Measurements from ENCODE around the gene CLEC4C. TPM values are rescaled to one million over a fixed set of nuclear protein-coding genes. Genes with fewer than 3 reads are reported as not detected.
"Not testable (repeated sequence)": the region's sequence is repeated elsewhere in the genome, so short reads cannot be mapped to it uniquely, and the experiment has no call there.

Gene CLEC4C
- total and polyA plus RNA-seq, 3 donors from 2014 or later, result 1.9 to 2.1 (median 2.0) TPM

DNA sequence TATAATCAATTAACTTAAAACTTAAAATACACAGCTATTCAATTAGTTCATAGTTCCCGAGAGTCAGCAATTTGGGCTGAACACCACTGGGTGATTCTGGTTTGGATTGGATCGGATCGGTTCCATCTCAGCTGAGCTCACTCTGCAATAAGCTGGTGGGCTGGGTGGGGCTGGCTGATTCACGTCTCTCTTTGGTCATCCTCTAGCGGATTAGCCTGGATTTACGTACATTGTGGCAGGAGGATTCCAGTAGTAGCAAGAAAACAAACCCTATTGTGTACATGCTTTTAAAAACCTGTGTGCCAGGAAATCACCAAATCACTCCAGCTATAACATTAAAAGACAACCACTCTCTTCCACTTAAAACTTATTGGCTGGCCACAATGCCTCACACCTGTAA is 3.2 kb upstream of the CLEC4C start:
- H3K27me3 ChIP-seq, result no peaks in the 10 kb centered on the region
- no peaks in the 10 kb centered on the region for H3K36me3 ChIP-seq (ENCODE audit: low read depth, missing control alignments)
- no peaks in the 10 kb centered on the region for H3K4me1 ChIP-seq
- intact Hi-C loops (cut with DNase I; ENCODE audit: low total_unique reads), result no loop called here
- DNase-seq, result no peak
- no peak for TF ChIP-seq POLR2A (IDR thresholded peaks at IDR 0.05)
- TF ChIP-seq, protein P1, sequence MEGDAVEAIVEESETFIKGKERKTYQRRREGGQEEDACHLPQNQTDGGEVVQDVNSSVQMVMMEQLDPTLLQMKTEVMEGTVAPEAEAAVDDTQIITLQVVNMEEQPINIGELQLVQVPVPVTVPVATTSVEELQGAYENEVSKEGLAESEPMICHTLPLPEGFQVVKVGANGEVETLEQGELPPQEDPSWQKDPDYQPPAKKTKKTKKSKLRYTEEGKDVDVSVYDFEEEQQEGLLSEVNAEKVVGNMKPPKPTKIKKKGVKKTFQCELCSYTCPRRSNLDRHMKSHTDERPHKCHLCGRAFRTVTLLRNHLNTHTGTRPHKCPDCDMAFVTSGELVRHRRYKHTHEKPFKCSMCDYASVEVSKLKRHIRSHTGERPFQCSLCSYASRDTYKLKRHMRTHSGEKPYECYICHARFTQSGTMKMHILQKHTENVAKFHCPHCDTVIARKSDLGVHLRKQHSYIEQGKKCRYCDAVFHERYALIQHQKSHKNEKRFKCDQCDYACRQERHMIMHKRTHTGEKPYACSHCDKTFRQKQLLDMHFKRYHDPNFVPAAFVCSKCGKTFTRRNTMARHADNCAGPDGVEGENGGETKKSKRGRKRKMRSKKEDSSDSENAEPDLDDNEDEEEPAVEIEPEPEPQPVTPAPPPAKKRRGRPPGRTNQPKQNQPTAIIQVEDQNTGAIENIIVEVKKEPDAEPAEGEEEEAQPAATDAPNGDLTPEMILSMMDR (IDR thresholded peaks at IDR 0.05), result no peak
- H3K27ac ChIP-seq, result no peak overlapping the region
- 83 to 88% methylated on average over 6 of the region's 6 CpGs for WGBS, 2 donors
- H3K4me3 ChIP-seq, result no peak overlapping the region
- H3K9me3 ChIP-seq, result no peaks in the 10 kb centered on the region

DNA sequence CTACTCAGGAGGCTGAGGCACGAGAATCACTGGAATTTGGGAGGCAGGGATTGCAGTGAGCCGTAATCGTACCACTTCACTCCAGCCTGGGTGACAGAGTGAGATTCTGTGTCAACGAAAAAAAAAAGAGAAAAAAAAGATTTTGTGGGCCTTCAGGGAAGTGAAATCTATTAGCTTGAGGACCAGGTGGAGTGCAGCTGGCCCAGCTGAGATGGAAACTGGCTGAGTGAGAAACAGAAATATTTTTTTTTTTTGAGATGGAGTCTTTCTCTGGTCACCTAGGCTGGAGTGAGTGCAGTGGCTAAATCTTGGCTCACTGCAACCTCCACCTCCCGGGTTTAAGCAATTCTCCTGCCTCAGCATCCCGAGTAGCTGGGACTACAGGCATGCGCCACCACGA is 2.3 kb upstream of the CLEC4C start:
- Histone ChIP-seq H3K27me3 (no peaks in the 10 kb centered on the region), H3K4me3 (no peak overlapping the region), H3K27ac (no peak overlapping the region), H3K36me3 (ENCODE audit: low read depth, missing control alignments) (no peaks in the 10 kb centered on the region), H3K4me1 (no peaks in the 10 kb centered on the region), H3K9me3 (no peaks in the 10 kb centered on the region)
- TF ChIP-seq, protein P1 (IDR thresholded peaks at IDR 0.05), result no peak
- TF ChIP-seq POLR2A (IDR thresholded peaks at IDR 0.05), result no peak
- WGBS, 2 donors, result 84 to 87% methylated on average over 8 of the region's 8 CpGs
- intact Hi-C loops (cut with DNase I; ENCODE audit: low total_unique reads), result no loop called here
- no peak for DNase-seq

DNA sequence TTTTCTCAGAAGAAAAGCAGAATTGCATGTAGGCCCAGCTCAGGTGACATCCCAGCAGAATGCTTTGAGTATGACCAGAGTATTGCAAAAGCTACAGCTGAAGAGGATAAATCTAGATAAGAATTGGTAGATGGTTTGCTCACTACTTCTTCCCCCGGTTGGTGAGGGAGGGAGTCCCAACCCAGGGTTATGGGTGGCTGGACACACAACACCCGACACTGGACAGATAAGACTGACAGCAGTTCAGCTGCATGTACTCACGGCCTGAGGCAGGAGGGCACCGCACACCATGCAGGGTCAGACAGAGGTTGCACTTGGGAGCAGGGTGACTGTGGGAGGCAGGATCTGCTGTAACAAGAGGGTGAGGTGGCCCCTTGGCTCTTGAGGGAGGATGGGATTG is 1.7 kb upstream of the CLEC4C start:
- Histone ChIP-seq H3K4me3 (no peak overlapping the region), H3K9me3 (no peaks in the 10 kb centered on the region), H3K27ac (no peak overlapping the region), H3K27me3 (no peaks in the 10 kb centered on the region), H3K36me3 (ENCODE audit: low read depth, missing control alignments) (no peaks in the 10 kb centered on the region), H3K4me1 (no peaks in the 10 kb centered on the region)
- TF ChIP-seq, protein P1 (IDR thresholded peaks at IDR 0.05), result no peak
- no peak for TF ChIP-seq POLR2A (IDR thresholded peaks at IDR 0.05)
- intact Hi-C loops (cut with DNase I; ENCODE audit: low total_unique reads), result no loop called here
- no peak for DNase-seq
- 18 to 47% methylated on average over 4 of the region's 4 CpGs for WGBS, 2 donors

DNA sequence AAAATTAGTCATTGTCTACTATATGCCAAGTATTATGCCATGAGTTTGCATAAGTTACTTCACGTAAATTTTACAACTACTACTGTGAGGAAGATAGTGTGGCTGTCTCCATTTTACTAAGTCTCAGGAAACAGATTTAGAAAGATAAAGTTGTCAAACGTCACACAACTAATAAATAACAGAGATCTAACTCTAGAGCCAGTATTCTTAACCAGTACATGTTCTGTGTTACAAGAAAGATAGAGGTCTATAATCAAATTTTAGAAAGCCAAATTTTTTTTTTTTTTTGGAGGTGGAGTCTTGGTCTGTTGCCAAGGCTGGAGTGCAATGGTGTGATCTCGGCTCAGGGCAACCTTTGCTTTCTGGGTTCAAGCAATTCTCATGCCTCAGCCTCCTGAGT is 14.2 kb downstream of the CLEC4C start:
- Histone ChIP-seq H3K27me3 (no peaks in the 10 kb centered on the region), H3K4me1 (no peaks in the 10 kb centered on the region), H3K9me3 (no peaks in the 10 kb centered on the region), H3K4me3 (no peak overlapping the region), H3K27ac (no peak overlapping the region), H3K36me3 (ENCODE audit: low read depth, missing control alignments) (no peaks in the 10 kb centered on the region)
- DNase-seq, result no peak
- no peak for TF ChIP-seq POLR2A (IDR thresholded peaks at IDR 0.05)
- TF ChIP-seq, protein P1 (IDR thresholded peaks at IDR 0.05), result no peak
- 56 to 58% methylated on average over 3 of the region's 3 CpGs for WGBS, 2 donors
- intact Hi-C loops (cut with DNase I; ENCODE audit: low total_unique reads), result no loop called here

DNA sequence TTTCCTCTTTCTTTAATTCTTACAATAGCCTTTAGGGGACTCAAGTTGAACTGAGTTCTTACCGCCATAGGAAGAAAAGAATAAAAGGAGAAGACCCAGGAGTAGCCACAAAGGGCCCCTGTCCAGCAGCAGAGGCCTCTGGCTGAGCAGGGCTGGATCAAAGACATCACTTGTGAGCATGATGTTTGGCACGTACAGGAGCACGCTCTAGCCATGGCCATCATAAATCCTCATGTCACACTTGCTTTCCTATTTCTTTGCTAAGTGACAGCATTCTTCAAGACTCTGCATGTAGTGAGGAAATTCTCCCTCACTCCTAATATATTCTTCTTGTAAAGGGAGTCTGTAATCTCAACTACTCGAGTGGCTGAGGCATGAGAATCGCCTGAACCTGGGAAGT is 15.7 kb downstream of the CLEC4C start:
- no peaks in the 10 kb centered on the region for H3K9me3 ChIP-seq
- TF ChIP-seq POLR2A (IDR thresholded peaks at IDR 0.05), result no peak
- TF ChIP-seq, protein P1 (IDR thresholded peaks at IDR 0.05), result no peak
- H3K4me3 ChIP-seq, result no peak overlapping the region
- 32 to 53% methylated on average over 5 of the region's 5 CpGs for WGBS, 2 donors
- H3K27me3 ChIP-seq, result no peaks in the 10 kb centered on the region
- H3K27ac ChIP-seq, result no peak overlapping the region
- no peaks in the 10 kb centered on the region for H3K36me3 ChIP-seq (ENCODE audit: low read depth, missing control alignments)
- no peak for DNase-seq
- intact Hi-C loops (cut with DNase I; ENCODE audit: low total_unique reads), result no loop called here
- no peaks in the 10 kb centered on the region for H3K4me1 ChIP-seq

DNA sequence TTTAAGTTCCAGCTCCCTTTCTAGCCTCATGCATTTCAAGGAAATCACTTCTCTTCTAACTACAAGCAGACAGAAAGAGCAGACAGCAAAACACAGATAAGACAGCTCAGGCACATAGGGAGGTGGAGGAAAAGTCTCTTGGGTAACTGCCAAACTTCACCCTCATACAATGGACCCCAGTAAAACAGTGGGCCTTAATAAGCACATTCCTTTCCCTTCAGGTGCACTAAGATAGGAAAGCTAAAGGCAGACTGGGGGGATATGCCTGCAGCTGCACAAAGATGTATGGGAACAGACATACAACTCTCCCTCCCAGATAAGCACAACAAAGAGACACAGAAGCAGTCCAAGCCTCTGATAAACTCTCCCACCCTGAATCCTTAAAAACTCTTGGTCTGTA is 16.2 kb downstream of the CLEC4C start:
- H3K4me1 ChIP-seq; H3K27me3 ChIP-seq; H3K36me3 ChIP-seq (ENCODE audit: low read depth, missing control alignments); H3K9me3 ChIP-seq; DNase-seq; H3K4me3 ChIP-seq; H3K27ac ChIP-seq; intact Hi-C loops (cut with DNase I; ENCODE audit: low total_unique reads): not testable (repeated sequence)

Measured in testis (tissue), 3 donors.